ENCODE results near the gene TARDBP. TPM values are rescaled to one million over a fixed set of nuclear protein-coding genes. Genes with fewer than 3 reads are reported as not detected.
"Not testable (repeated sequence)": the region's sequence is repeated elsewhere in the genome, so short reads cannot be mapped to it uniquely, and the experiment has no call there.

The TARDBP gene
- total and polyA plus RNA-seq, 2 experiments from 2014 or later: 80.0 to 129 TPM

DNA sequence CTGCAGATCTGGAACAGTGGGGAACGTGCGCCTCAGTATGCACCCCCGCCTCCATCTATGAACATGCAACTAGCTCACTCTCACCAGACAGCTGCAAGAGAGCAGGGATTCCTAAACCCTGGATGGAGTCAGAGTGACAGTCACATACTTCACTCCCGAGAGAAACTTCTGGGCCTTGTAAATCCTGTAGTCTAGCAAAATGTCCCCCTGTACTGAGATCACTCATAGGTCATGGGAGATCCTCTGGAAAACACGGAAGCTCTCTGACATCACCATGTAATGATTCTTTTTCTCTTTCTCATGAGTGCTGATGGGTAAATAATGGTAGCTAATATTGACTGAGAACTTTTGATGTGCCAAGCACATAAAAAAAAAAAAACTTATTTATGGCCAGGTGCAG, 23.4 kb upstream of the TARDBP start:
- Histone ChIP-seq H3K27me3 (no peaks in the 10 kb centered on the region), H3K9me3 (ENCODE audit: low read depth) (no peaks in the 10 kb centered on the region), H3K27ac (no peak overlapping the region), H4K20me1 (ENCODE audit: insufficient read depth, poor library complexity, severe bottlenecking) (no peaks in the 10 kb centered on the region), H3K4me3 (no peak overlapping the region), H2AFZ (no peak overlapping the region), H3K4me1 (ENCODE audit: insufficient read depth) (no peaks in the 10 kb centered on the region), H3K36me3 (replicated peaks; ENCODE audit: insufficient read depth, low read depth) (no peaks in the 10 kb centered on the region), H3K4me2 (no peak overlapping the region), H3K79me2 (no peaks in the 10 kb centered on the region), H3K9me2 (replicated peaks; ENCODE audit: insufficient read depth) (no peaks in the 10 kb centered on the region)
- no peak for DNase-seq (ENCODE audit: low spot score)
- WGBS (ENCODE audit: low lambda C conversion rate, missing lambda C conversion rate): 86% methylated on average over 5 of the region's 5 CpGs
- TF ChIP-seq, protein P1, sequence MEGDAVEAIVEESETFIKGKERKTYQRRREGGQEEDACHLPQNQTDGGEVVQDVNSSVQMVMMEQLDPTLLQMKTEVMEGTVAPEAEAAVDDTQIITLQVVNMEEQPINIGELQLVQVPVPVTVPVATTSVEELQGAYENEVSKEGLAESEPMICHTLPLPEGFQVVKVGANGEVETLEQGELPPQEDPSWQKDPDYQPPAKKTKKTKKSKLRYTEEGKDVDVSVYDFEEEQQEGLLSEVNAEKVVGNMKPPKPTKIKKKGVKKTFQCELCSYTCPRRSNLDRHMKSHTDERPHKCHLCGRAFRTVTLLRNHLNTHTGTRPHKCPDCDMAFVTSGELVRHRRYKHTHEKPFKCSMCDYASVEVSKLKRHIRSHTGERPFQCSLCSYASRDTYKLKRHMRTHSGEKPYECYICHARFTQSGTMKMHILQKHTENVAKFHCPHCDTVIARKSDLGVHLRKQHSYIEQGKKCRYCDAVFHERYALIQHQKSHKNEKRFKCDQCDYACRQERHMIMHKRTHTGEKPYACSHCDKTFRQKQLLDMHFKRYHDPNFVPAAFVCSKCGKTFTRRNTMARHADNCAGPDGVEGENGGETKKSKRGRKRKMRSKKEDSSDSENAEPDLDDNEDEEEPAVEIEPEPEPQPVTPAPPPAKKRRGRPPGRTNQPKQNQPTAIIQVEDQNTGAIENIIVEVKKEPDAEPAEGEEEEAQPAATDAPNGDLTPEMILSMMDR (IDR thresholded peaks at IDR 0.05; ENCODE audit: poor library complexity): no peak

DNA sequence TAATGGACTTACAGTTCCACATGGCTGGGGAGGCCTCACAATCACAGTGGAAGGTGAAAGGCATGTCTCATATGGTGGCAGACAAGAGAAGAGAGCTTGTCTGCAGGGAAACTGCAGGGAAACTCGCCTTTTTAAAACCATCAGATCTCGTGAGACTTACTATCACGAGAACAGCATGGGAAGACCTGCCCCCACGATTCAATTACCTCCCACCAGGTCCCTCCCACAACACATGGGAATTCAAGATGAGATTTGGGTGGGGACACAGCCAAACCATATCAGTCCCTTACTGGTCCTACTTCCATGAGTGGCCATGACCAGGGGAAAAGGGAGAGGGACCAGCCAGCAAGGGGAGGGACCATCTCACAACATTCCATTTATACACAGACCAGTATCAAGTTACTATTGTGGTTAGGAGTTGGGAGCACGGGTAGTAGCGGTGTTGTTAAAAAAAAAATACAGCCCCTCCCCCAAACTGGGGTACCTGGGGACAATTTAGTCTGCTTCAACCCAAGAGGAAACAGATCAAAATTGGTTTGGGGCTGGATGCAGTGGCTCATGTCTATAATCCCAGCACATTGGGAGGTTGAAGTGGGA, 22.4 kb upstream of the TARDBP start:
- H3K79me2 ChIP-seq; H3K4me2 ChIP-seq; H2AFZ ChIP-seq; H4K20me1 ChIP-seq (ENCODE audit: insufficient read depth, poor library complexity, severe bottlenecking); DNase-seq (ENCODE audit: low spot score); H3K9me3 ChIP-seq (ENCODE audit: low read depth); H3K9me2 ChIP-seq (replicated peaks; ENCODE audit: insufficient read depth); H3K4me3 ChIP-seq; H3K27me3 ChIP-seq; H3K4me1 ChIP-seq (ENCODE audit: insufficient read depth); H3K27ac ChIP-seq; H3K36me3 ChIP-seq (replicated peaks; ENCODE audit: insufficient read depth, low read depth): not testable (repeated sequence)
- 72% methylated on average over 6 of the region's 6 CpGs for WGBS (ENCODE audit: low lambda C conversion rate, missing lambda C conversion rate)

DNA sequence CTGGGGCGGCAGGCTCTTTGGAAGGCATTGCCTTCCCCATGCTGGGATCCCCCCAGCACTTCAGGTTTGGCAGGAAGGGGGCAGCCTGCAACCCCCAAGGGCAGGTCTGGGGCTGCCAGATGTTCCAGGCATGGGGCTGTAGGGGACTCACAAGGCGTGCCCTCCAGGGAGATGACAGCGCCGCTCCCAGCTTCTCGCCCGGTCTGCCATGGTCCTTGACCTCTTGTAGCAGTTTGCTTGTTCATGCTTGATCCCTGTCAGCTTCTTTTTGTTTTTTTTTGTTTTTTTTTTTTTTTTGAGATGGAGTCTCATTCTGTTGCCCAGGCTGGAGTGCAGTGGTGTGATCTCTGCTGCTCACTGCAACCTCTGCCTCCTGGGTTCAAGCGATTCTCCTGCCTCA, 21.6 kb upstream of the TARDBP start:
- no peak overlapping the region for H2AFZ ChIP-seq
- no peaks in the 10 kb centered on the region for H4K20me1 ChIP-seq (ENCODE audit: insufficient read depth, poor library complexity, severe bottlenecking)
- no peaks in the 10 kb centered on the region for H3K79me2 ChIP-seq
- H3K27me3 ChIP-seq: no peaks in the 10 kb centered on the region
- WGBS (ENCODE audit: low lambda C conversion rate, missing lambda C conversion rate): 95% methylated on average over 7 of the region's 7 CpGs
- TF ChIP-seq, protein P1 (IDR thresholded peaks at IDR 0.05; ENCODE audit: poor library complexity): no peak
- TF ChIP-seq EZH2 (IDR thresholded peaks at IDR 0.05; ENCODE audit: borderline replicate concordance) (no peak), EZH2phosphoT487 (IDR thresholded peaks at IDR 0.05; ENCODE audit: low read depth, severe bottlenecking, unreplicated experiment) (no peak)
- no peaks in the 10 kb centered on the region for H3K9me2 ChIP-seq (replicated peaks; ENCODE audit: insufficient read depth)
- H3K27ac ChIP-seq: no peak overlapping the region
- H3K36me3 ChIP-seq (replicated peaks; ENCODE audit: insufficient read depth, low read depth): no peaks in the 10 kb centered on the region
- no peak overlapping the region for H3K4me3 ChIP-seq
- H3K9me3 ChIP-seq (ENCODE audit: low read depth): no peaks in the 10 kb centered on the region
- H3K4me1 ChIP-seq (ENCODE audit: insufficient read depth): no peaks in the 10 kb centered on the region
- no peak overlapping the region for H3K4me2 ChIP-seq
- DNase-seq (ENCODE audit: low spot score): no peak

DNA sequence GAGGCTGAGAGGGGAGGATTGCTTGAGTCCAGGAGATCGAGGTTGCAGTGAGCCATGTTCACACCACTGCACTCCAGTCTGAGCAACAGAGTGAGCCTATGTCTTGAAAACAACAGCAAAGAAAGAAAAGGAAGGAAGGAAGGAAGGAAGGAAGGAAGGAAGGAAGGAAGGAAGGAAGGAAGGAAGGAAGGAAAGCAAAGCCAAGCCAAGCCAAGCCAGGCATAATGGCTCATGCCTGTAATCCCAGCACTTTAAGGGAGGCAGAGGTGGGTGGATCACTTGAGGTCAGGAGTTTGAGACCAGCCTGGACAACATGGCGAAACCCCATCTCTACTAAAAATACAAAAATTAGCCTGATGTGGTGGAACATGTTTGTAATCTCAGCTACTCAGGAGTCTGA, 20.4 kb upstream of the TARDBP start:
- not testable (repeated sequence) for H3K4me1 ChIP-seq (ENCODE audit: insufficient read depth); H3K27me3 ChIP-seq; H2AFZ ChIP-seq; H3K9me2 ChIP-seq (replicated peaks; ENCODE audit: insufficient read depth); H3K4me2 ChIP-seq; H3K4me3 ChIP-seq; H3K9me3 ChIP-seq (ENCODE audit: low read depth); H3K36me3 ChIP-seq (replicated peaks; ENCODE audit: insufficient read depth, low read depth); H3K27ac ChIP-seq; H3K79me2 ChIP-seq; H4K20me1 ChIP-seq (ENCODE audit: insufficient read depth, poor library complexity, severe bottlenecking); DNase-seq (ENCODE audit: low spot score)
- 88% methylated on average over 2 of the region's 2 CpGs for WGBS (ENCODE audit: low lambda C conversion rate, missing lambda C conversion rate)

DNA sequence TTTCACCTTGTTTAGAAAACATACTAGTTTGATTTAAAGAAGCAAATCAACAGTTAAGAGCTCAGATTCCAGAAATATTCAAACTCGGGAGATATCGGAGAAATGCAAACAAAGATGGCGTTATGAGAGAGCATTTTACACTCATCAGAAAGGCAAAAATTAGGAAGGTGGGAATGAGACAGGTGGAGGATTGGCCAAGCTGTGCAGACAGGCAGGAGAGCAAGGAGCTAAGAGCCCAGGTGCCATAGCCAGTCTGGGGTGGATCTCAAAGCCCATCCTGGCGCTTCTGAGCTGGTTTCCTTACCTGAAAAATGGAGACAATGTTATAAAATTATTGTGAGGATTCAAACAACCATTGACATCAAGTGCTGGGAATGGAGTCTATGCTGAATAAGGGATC, 19.6 kb upstream of the TARDBP start:
- Histone ChIP-seq H3K9me3 (ENCODE audit: low read depth) (no peaks in the 10 kb centered on the region), H2AFZ (no peak overlapping the region), H3K9me2 (replicated peaks; ENCODE audit: insufficient read depth) (no peaks in the 10 kb centered on the region), H3K36me3 (replicated peaks; ENCODE audit: insufficient read depth, low read depth) (no peaks in the 10 kb centered on the region), H3K4me1 (ENCODE audit: insufficient read depth) (no peaks in the 10 kb centered on the region), H3K79me2 (no peaks in the 10 kb centered on the region), H4K20me1 (ENCODE audit: insufficient read depth, poor library complexity, severe bottlenecking) (no peaks in the 10 kb centered on the region), H3K27me3 (no peaks in the 10 kb centered on the region), H3K27ac (no peak overlapping the region), H3K4me2 (no peak overlapping the region), H3K4me3 (no peak overlapping the region)
- TF ChIP-seq EZH2phosphoT487 (IDR thresholded peaks at IDR 0.05; ENCODE audit: low read depth, severe bottlenecking, unreplicated experiment) (no peak), EZH2 (IDR thresholded peaks at IDR 0.05; ENCODE audit: borderline replicate concordance) (no peak)
- TF ChIP-seq, protein P1 (IDR thresholded peaks at IDR 0.05; ENCODE audit: poor library complexity): no peak
- WGBS (ENCODE audit: low lambda C conversion rate, missing lambda C conversion rate): 88% methylated on average over 4 of the region's 4 CpGs
- no peak for DNase-seq (ENCODE audit: low spot score)

All from hepatocyte (in vitro differentiated cells).